Limb (tissue), 2 donors: ENCODE measurements around the gene EML6.

ENCODE experiments used
- DNase-seq, 2 donors: peaks; one replicate each; pipeline ENCODE4 v3.0.0-alpha.2; 2016; ENCODE audit errors: extremely low spot score in 2 of 2

EML6 gene

DNA sequence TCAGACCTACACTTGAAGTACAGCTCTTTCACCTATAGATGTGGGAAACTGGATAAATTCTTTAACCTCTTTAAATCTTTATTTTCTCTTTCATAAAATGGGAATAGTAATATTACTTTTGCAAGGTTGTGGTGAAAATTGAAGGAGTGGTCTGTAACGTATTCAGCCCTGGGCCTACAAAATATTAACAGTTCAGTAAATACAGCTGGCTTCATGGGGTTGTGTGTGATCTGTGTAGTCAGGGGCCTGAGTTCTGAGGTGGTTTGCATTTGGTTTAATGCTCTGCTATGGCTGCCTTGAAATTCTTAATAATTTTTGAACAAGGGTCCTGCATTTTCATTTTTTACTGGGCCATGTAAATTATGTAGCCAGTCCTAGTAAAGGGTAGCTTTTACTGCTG, 16.8 kb upstream of the EML6 start:
- DNase-seq: no peak

DNA sequence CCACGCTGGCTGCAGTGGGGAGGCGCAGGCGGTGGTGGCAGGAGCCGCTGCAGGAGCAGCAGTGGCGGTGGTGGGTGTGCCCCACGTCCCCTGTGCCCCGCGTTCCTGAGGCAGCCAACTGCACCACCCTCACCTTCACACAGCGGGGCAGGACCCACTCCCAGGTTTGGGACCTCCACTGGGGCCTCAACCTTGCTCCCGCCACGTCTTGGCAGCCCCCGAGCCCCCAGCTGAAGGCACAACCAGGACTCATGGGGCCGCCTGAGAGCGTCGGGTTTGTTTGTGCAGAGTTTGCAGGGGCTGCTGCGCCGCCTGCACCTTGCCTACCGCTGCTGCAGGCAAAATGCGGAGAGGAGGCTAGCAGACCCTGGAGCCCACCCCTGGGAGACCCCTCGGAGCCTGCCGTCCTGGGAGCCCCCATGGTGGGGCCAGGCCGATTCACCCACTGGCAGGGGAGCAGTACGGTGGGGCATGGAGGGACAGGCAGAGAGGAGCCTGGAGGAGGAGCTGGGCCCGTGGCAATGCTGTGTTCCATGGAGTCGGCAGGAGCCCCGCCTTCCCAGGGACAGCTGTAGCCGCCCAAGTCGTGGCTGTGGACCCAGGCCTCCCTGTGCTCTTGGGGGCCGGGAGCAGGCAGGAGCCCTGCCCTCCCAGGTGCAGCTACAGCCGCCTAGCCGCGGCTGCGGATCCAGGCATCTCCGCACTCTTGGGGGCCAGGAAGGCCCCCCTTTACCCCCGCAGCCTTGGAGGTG, 14.7 kb upstream of the EML6 start:
- DNase-seq: peak in 1 of 2 donors; percentile 72

DNA sequence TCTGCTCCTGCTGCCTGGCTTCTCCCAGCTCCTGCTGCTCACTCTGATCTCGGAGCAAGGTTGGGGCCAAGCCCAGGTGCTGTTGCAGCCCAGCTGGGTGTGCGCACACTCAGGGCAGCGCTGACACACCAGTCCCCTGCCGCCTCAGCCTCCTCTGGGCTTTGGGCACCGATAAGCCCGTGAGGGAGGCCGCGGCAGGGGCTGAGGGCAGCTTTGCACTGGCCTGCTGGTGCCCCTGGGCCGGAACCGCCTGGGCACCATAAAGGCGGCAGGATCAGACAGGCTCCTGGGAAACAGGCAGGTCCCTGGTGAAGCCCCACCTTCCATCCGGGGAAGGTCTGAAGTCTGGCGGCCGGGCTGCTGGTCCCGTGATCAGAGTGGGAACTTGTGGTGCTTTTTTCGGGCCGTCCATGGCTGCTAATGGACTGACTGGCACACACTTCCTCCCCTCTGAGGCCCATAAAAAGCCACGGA, 14.1 kb upstream of the EML6 start:
- DNase-seq: no peak

DNA sequence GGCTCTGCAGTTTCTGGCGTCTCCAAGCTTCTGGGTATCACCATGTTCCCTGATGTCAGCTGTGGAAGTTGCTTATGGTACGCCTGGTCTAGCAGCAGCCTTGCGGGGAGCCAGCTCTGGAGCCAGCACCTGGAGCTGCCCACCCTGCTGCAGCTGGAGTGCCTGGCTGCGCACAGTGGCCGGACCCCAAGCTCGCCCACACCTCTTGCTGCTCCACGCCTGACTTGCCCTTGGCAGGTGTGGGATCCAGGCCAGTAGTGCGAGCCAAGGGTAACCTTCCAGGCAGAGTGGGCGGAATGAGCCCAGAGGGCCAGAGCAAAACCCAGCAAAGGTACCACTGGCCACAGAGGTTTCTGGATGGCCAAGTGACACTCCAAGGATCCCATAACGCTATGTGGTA, 13.2 kb upstream of the EML6 start:
- DNase-seq: no peak

- DNase-seq: no peak
These were observed 10.9 kb upstream of the EML6 start for GRCh38 chr2:54712516-54712915.

- no peak for DNase-seq
These were observed 8.5 kb upstream of the EML6 start for GRCh38 chr2:54714996-54715395.

GRCh38 chr2:54716375-54716774, 7.1 kb upstream of the EML6 start:
- no peak for DNase-seq

DNA sequence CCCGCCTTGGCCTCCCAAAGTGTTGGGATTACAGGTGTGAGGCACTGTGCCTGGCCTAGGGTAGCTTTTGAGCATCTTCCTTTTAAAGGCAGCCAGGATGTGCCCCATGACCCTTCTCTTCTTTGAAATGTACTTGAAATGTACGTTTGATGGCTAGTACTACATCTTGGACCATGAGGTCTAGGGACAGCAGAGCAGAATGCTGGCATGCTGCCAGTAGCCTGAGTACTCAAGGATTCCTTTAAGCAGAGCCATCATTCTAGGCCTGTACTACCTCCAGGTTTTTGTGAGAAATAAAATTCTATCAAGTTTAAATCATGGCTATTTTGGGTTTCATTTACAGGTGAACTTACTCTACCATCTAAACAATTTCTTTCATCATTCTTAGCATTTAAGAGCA, 2.9 kb upstream of the EML6 start:
- no peak for DNase-seq

- DNase-seq: no peak
These were observed 821 bp upstream of the EML6 start for GRCh38 chr2:54722641-54723040.

DNA sequence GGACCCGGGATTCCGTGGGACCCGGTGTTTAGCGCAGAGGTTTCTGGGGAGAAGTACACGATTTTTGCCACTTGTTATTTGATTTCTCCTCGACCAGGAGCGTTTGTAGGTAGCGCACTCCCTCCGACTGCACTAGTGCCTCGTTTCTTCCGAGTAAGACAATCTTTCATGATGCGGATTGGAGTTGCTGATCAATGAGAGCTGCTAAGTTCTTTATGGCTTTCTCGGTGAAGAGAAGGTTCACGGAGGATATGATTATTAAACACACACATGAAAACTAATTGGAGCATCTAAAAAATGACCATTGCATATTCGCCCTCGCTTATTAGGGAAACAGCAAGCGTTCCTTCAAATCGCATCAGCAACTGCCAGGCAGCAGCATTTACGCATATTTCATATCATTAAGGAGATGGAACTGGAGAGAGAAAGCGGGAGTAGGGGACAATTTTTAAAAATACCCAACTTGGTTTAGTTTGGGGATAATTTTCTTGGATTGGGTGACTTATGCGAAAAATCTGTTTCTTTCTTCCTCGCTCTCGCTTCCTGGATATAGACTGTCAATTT, 616 bp downstream of the EML6 start:
- no peak for DNase-seq

GRCh38 chr2:54724560-54725342, 1.3 kb downstream of the EML6 start:
- peak in 1 of 2 donors; percentile 68 for DNase-seq

DNA sequence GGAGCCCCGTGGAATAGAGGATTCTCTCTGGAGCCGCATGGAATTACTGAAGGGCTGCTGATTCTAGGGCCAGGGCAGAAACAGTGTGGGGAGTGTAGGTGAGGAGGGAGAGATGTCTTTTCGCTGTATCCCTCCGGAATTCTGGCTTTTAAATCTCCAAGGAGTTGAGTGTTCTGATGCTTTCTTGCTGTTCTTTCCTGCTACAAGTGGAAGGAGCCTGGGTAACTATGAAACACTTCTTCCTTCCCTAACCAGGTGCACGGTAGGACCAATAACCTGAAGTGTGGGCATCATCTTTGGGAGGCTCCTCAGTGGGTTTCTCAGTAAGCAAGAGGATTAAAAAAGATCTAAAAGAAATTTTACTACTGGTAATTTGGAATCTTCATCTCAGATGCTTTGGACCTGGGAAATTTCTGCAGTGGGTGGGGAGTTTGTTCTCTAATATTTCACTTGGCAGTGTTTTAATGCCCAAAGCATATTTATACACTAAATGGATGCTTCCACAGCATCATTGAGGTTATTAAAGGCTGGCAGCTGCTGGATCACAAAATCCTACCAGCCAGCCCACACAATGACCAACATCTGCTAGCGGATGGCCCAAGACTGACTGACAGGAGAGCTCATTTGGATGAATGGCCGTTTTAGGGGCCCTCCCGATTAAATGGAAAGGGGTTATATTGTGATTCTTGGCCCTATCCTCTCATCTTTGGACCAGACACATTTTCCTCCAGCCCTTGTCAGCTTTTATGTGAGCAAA, 2.1 kb downstream of the EML6 start:
- no peak for DNase-seq

DNA sequence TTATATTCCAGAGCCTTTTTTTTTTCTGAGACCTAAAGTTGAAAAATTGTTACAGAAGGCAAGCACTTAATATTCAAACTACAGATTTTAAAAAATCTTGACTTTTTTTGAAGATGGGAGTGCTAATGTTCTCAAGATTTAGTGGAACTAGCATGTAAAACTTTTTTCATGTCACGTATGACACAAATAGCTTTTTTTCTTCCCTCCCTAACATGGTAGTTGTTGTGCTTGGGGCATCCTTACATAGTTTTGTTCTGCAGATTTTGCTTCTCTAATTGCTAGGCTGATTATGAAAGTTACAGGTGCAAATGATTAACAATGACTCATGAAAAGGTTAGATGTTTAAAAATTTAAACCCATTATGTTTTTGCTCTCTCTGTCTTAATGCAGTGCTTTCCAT, 3.0 kb downstream of the EML6 start:
- DNase-seq: no peak

DNA sequence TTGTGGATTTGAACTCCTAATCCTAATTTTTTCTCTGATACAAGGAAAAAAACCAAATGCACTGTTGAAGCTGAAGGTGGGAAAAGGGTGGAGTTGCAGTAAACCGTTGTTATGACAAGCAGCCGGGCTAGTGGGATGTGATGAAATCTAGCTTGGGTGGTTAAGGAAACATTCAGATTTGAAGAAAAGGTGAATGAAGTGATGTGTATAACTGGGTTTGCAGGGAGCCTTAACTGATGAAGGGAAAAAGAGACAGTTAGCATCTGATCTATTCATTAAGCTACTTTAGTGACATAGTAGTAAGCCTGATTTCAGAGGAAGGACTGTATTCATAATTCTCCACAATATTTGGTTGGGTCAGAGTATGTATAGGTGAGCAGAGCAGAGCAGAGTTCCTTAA, 3.5 kb downstream of the EML6 start:
- no peak for DNase-seq

- DNase-seq: no peak
These were observed 5.2 kb downstream of the EML6 start for GRCh38 chr2:54728669-54729120.

GRCh38 chr2:54735636-54736035, 12.2 kb downstream of the EML6 start:
- no peak for DNase-seq

DNA sequence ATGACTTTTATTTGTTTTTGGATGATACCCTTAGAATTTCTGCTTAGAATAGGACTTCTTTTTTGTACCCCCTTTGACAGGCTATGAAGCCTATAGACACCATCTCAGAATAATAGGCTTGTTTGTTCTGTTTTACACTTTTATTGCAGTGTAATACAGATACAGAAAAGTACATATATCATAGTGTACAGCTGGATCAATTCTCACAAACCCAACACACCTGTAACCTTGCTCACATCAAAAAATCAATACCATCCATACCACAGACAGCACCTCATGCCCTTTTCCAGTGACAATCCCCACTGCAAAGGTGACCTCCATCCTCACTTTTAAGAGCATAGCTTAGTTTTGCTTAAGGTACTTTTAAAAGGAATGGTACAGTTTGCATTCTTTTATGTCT, 14.8 kb downstream of the EML6 start:
- DNase-seq: no peak

DNA sequence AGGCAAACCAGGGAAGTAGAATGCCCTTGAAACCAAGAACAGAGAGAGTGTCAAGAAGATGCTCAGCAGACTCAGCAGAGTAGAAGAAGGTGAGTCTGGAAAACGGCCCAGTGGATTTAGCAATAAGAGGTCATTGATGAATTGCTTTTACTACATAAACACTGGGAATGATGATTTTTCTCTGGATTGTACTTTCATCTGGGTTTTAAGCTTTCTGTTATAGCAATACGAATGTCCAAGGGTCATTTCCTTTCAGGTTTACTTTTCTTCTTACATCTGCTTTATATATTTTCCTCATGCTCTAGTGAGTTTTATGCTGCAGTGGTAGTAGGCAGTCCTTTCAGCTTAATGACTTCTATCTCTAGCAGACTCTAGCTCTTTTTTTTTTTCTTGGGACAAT, 16.9 kb downstream of the EML6 start:
- peak in 1 of 2 donors; percentile 12 for DNase-seq

DNA sequence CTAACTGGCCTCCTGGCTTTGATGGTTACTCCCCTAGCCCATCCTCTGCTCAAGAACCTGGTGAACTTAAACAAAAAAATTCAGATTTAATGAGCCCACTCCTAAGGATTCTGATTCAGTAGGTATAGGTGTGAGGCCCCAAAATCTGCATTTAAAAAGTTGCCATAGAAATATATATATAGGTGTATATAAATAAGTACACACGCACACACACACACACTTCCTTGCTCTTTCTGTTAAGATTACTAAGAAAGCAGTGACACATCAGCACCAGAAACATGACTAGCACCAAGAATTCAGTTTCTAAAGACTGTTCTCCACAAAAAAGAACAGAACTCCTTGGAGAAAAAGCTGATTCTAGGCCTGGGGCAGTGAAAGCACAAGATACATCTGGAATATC, 17.8 kb downstream of the EML6 start:
- no peak for DNase-seq

- no peak for DNase-seq
These were observed 26.6 kb downstream of the EML6 start for GRCh38 chr2:54750040-54750439.

GRCh38 chr2:54752439-54752838, 29.0 kb downstream of the EML6 start:
- DNase-seq: no peak
